Endothelial cell of umbilical vein (primary cell): ENCODE results near the gene GPBAR1. TPM values are rescaled to one million over a fixed set of nuclear protein-coding genes. Genes with fewer than 3 reads are reported as not detected.

Experiments
- BruUV-seq: library from RNA; stranded (reverse); fragments of 400-500 nt; replicated peaks from 2 replicates; lab custom pipeline; 2021; lab: Mats Ljungman, UMichigan
- CTCF ChIA-PET: fragments of 300-600, 350-600 bp; sonication (Branson Sonifier 250); formaldehyde crosslinking; loops from one replicate; lab custom pipeline; 2021; ENCODE audit warnings: antibody characterized with exemption, inconsistent platforms; lab: Charles Lee
- POLR2A ChIA-PET: fragments of 300-600, 350-600 bp; sonication (Branson Sonifier 250); formaldehyde crosslinking; loops from one replicate; lab custom pipeline; 2021; ENCODE audit warnings: antibody characterized with exemption, inconsistent platforms; lab: Charles Lee
- DNase-seq: peaks from one replicate; pipeline ENCODE4 v3.0.0-alpha.2; 2011; ENCODE audit warnings: low read depth, low spot score
- FAIRE-seq: peaks from 2 replicates; lab custom pipeline; 2011; peaks lifted over from hg19 to GRCh38; lab: Jason Lieb, UNC
- H2AFZ ChIP-seq: 2 replicates; pipeline ENCODE4 v1.6.0; 2012; ENCODE audit warnings: low read depth, low read length, control low read depth, inconsistent platforms
- H3K27ac ChIP-seq: 2 replicates; pipeline ENCODE4 v1.5.1; 2011; ENCODE audit warnings: low read depth, mild to moderate bottlenecking, control low read depth, low read length, moderate library complexity; ENCODE audit not compliant: insufficient read depth
- H3K27me3 ChIP-seq, 2 experiments: 2 replicates each; pipeline versions ENCODE4 v1.6.0 to v1.6.1; 2011; ENCODE audit warnings: low read length in 2 of 2, mixed read lengths in 1 of 2; ENCODE audit not compliant: control insufficient read depth in 2 of 2, insufficient read depth in 2 of 2
- H3K36me3 ChIP-seq, 2 experiments: 2 replicates in 1 of 2; 3 replicates in 1 of 2; pipeline ENCODE4 v1.5.1; 2011; ENCODE audit warnings: low read length in 2 of 2, mild to moderate bottlenecking in 1 of 2, moderate library complexity in 1 of 2; ENCODE audit not compliant: control insufficient read depth in 2 of 2, insufficient read depth in 2 of 2; ENCODE audit errors: extremely low read depth in 1 of 2
- H3K4me1 ChIP-seq: 3 replicates; pipeline ENCODE4 v1.5.1; 2011; ENCODE audit warnings: mild to moderate bottlenecking, low read length; ENCODE audit not compliant: control insufficient read depth, insufficient read depth; ENCODE audit errors: extremely low read depth
- H3K4me2 ChIP-seq: 2 replicates; pipeline ENCODE4 v1.6.1; 2011; ENCODE audit warnings: low read length, control low read depth, mixed read lengths; ENCODE audit not compliant: insufficient read depth
- H3K4me3 ChIP-seq, 3 experiments: fragments of 200-600 bp in 1 of 3; sonication (generic), shearing (Covaris generic) in 1 of 3; replicated peaks in 1 of 3; 2 replicates each; pipeline ENCODE4 v1.5.1; 2011 to 2016; ENCODE audit warnings: control low read depth in 3 of 3, low read length in 3 of 3, mild to moderate bottlenecking in 2 of 3, inconsistent platforms in 1 of 3, low read depth in 1 of 3, moderate library complexity in 1 of 3; ENCODE audit not compliant: insufficient read depth in 1 of 3
- H3K79me2 ChIP-seq: 2 replicates; pipeline ENCODE4 v1.6.0; 2012; ENCODE audit warnings: low read length, inconsistent platforms; ENCODE audit not compliant: control insufficient read depth, insufficient read depth
- H3K9ac ChIP-seq: replicated peaks from 2 replicates; pipeline ENCODE3; 2011; ENCODE audit warnings: low read length, control low read depth; ENCODE audit not compliant: insufficient read depth; ENCODE audit errors: extremely low read depth
- H3K9me1 ChIP-seq: replicated peaks from 3 replicates; pipeline ENCODE4 v1.6.0; 2011; ENCODE audit warnings: mild to moderate bottlenecking, low read length; ENCODE audit not compliant: control insufficient read depth, insufficient read depth; ENCODE audit errors: extremely low read depth
- H3K9me3 ChIP-seq: replicated peaks from 2 replicates; pipeline ENCODE4 v1.5.1; 2012; ENCODE audit warnings: low read length, inconsistent platforms; ENCODE audit not compliant: control insufficient read depth, insufficient read depth
- H4K20me1 ChIP-seq: replicated peaks from 2 replicates; pipeline ENCODE3; 2011; ENCODE audit warnings: mild to moderate bottlenecking, low read length; ENCODE audit not compliant: control insufficient read depth, insufficient read depth; ENCODE audit errors: extremely low read depth
- CTCF ChIP-seq, 2 donors: IDR thresholded peaks; 1 replicate in 1 of 2; 2 replicates in 1 of 2; pipeline ENCODE4 v1.5.1; 2011; ENCODE audit warnings: low read length in 2 of 2, mild to moderate bottlenecking in 2 of 2, moderate library complexity in 2 of 2, control low read depth in 1 of 2, inconsistent platforms in 1 of 2, low read depth in 1 of 2; ENCODE audit not compliant: insufficient read depth in 1 of 2; ENCODE audit errors: extremely low read depth in 1 of 2
- EZH2 ChIP-seq: IDR thresholded peaks from 2 replicates; pipeline ENCODE4 v1.6.1; 2012; ENCODE audit warnings: borderline replicate concordance, low read depth, mild to moderate bottlenecking, moderate library complexity, low read length, inconsistent platforms; ENCODE audit not compliant: severe bottlenecking
- FOS ChIP-seq: IDR thresholded peaks from 2 replicates; pipeline ENCODE4 v1.6.1; 2011; ENCODE audit warnings: mild to moderate bottlenecking, low read length, moderate library complexity, borderline replicate concordance; ENCODE audit not compliant: insufficient read depth
- GATA2 ChIP-seq: IDR thresholded peaks from 2 replicates; pipeline ENCODE4 v1.7.0; 2011; ENCODE audit warnings: low read depth, mild to moderate bottlenecking, moderate library complexity, mixed read lengths, low read length; ENCODE audit not compliant: insufficient read length, insufficient read depth
- JUN ChIP-seq: IDR thresholded peaks from 2 replicates; pipeline ENCODE4 v1.6.1; 2011; ENCODE audit warnings: borderline replicate concordance, low read depth; ENCODE audit not compliant: insufficient read length, insufficient read depth
- MYC ChIP-seq: IDR thresholded peaks from one replicate; pipeline ENCODE4 v1.6.1; 2011; ENCODE audit warnings: mild to moderate bottlenecking, low read depth, low read length
- POLR2A ChIP-seq: IDR thresholded peaks from 2 replicates; pipeline ENCODE4 v1.6.1; 2012; ENCODE audit warnings: low read depth, mild to moderate bottlenecking, control low read depth, low read length
- POLR2AphosphoS5 ChIP-seq: IDR thresholded peaks from 2 replicates; pipeline ENCODE4 v1.6.1; 2012; ENCODE audit warnings: low read depth, mild to moderate bottlenecking, control low read depth, low read length, moderate library complexity; ENCODE audit not compliant: insufficient read depth
- dilution Hi-C: fragments of 300-500 bp; cut with MboI; formaldehyde crosslinking; loops from one replicate; pipeline ENCODE4 v1.15.0; 2019; ENCODE audit warnings: low sequenced_read_pairs; ENCODE audit not compliant: extremely low pct_ligation_motif_present
- intact Hi-C: fragments of 100-400 bp; cut with micrococcal nuclease; formaldehyde crosslinking; loops from one replicate; pipeline ENCODE4 v1.10.0; 2022
- polyA plus RNA-seq, 4 experiments: library from polyadenylated mRNA; depleted of rRNA in 3 of 4; stranded (reverse) in 3 of 4; unstranded in 1 of 4; fragments of >200 nt; gene quantifications; 2 replicates each; pipeline versions ENCODE4 v1.2.1 to v1.2.3, GENCODE V29; 2011 to 2012; ENCODE audit warnings: missing spikeins in 1 of 4
- total RNA-seq: library from RNA; stranded (reverse); gene quantifications from 2 replicates; pipeline ENCODE4 v1.2.3, GENCODE V29; 2021
- TF ChIP-seq, protein P1 (sequence below): IDR thresholded peaks from 2 replicates; pipeline ENCODE4 v1.6.1; 2011; ENCODE audit not compliant: insufficient read depth, insufficient read length

Gene GPBAR1
- total and polyA plus RNA-seq, 2 donors (not counting 3 experiments of a cell fraction or from before 2014, with no cell fraction given) = 0.14 to 0.75 TPM

DNA sequence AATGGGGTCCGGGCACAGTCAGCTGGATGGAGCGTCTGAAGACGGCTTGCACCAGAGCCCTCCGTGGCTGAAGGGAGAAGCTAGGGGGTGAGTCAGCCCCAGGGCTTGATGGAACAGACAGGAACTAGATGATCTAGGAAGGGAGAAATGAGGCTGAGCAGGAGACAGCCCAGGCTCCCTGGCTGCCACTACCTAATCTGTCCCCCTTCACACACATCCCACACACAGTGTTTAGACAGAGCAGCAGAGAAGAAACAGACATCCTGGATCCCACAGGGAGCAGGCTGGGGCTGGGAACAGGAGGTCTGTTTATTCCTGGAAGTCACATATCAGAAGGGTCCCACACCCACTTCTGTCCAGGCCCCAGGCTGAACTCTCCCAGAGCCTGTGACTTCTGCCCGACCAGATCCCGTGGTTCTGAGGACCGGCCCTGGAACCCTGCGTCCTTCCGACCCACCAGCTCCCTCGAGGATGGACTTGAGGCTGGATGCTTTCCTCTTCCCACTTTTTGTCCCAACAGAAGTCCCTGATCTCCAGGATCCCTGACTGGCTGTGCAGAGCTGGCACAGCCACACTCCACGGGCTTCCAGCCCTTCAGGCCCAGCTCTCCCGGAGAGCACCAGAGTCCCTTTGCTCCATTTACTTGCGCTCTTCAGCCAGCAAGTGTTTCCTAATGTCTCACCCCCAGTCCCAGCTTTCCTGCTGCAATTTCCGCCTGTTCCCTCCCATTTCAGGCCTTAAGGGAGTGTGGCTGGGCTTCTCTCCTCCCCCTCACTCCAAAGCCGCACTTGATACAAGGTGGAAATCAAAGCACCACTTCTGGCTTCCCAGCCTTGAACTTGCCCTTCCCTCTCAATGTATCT is 1.5 kb upstream of the GPBAR1 start:
- H3K4me2 ChIP-seq = no peak overlapping the region
- peaks cover 11 to 14% of the 10 kb centered on the region in 2 experiments for H3K36me3 ChIP-seq
- H3K27me3 ChIP-seq = no peaks in the 10 kb centered on the region
- BruUV-seq = no TSS peak
- peak overlapping the region; percentile 14 for H3K27ac ChIP-seq
- no peaks in the 10 kb centered on the region for H4K20me1 ChIP-seq
- ChIA-PET CTCF (interaction anchor here (0.6 to 1.5 kb wide), 11 partner anchors 11 to 207 kb away, joined by 3 to 8 read pairs (median 3); partner anchors contain the start of genes AAMP and PNKD), POLR2A (interaction anchor here (1.1 kb wide), 2 partner anchors 11 to 12 kb away, joined by 4 to 5 read pairs; partner anchors contain the start of genes AAMP and PNKD)
- TF ChIP-seq POLR2AphosphoS5 (peak; percentile 35), FOS (no peak)
- no peaks in the 10 kb centered on the region for H3K9me1 ChIP-seq
- H2AFZ ChIP-seq = no peak overlapping the region
- H3K9me3 ChIP-seq = no peaks in the 10 kb centered on the region
- H3K9ac ChIP-seq = no peak overlapping the region
- peak; percentile 56 for DNase-seq
- dilution Hi-C loops = no loop called here
- H3K79me2 ChIP-seq = no peaks in the 10 kb centered on the region
- FAIRE-seq = peak; percentile 74
- intact Hi-C loops = loop anchor here (5.0 kb wide), 1 partner anchor 92 kb away; the partner anchor contains the start of gene CXCR1
- H3K4me1 ChIP-seq = peaks cover 17% of the 10 kb centered on the region
- no peak overlapping the region for H3K4me3 ChIP-seq

GRCh38 chr2:218260166-218260565 is 649 bp upstream of the GPBAR1 start:
- TF ChIP-seq GATA2 (no peak), JUN (no peak), POLR2AphosphoS5 (no peak), EZH2 (no peak), MYC (no peak), FOS (no peak), POLR2A (no peak), CTCF (IDR thresholded peaks at IDR 0.05; ENCODE audit: extremely low read depth in 1 of 2, insufficient read depth in 1 of 2, low read depth in 1 of 2, low read length in 2 of 2) (no peak)
- TF ChIP-seq, protein P1, sequence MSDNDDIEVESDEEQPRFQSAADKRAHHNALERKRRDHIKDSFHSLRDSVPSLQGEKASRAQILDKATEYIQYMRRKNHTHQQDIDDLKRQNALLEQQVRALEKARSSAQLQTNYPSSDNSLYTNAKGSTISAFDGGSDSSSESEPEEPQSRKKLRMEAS = no peak
- Histone ChIP-seq H3K4me1 (peaks cover 17% of the 10 kb centered on the region), H3K4me3 (no peak overlapping the region), H3K79me2 (no peaks in the 10 kb centered on the region), H3K36me3 (peaks cover 8 to 16% of the 10 kb centered on the region in 2 experiments), H2AFZ (no peak overlapping the region), H3K4me2 (no peak overlapping the region), H3K9me3 (no peaks in the 10 kb centered on the region), H3K27ac (no peak overlapping the region), H4K20me1 (no peaks in the 10 kb centered on the region), H3K9ac (no peak overlapping the region), H3K27me3 (no peaks in the 10 kb centered on the region), H3K9me1 (no peaks in the 10 kb centered on the region)
- dilution Hi-C loops (no loop called here), intact Hi-C loops (no loop called here)
- POLR2A ChIA-PET = no interaction called here
- DNase-seq (no peak), FAIRE-seq (no peak)
- CTCF ChIA-PET = interaction anchor here (1.4 kb wide), 1 partner anchor 10 kb away, joined by 7 read pairs; the partner anchor contains the start of genes AAMP and PNKD
- BruUV-seq = no TSS peak
